SU-DHL-6 (cell line): ENCODE results near the gene SPG7.

Experiments used
- EZH2phosphoT487 ChIP-seq: fragments of 200-600 bp; sonication (generic), shearing (Covaris generic); conservative IDR thresholded peaks from 2 replicates; pipeline ENCODE4 v1.6.1; 2018; ENCODE audit warnings: mild to moderate bottlenecking, antibody characterized with exemption, low read length, moderate library complexity, mixed read lengths
- TF ChIP-seq, protein P1 (sequence below): fragments of 200-600 bp; sonication (generic); IDR thresholded peaks from one replicate; pipeline ENCODE4 v1.5.1; 2017; ENCODE audit warnings: antibody characterized with exemption, mild to moderate bottlenecking, low read length, moderate library complexity; ENCODE audit not compliant: insufficient read depth, poor library complexity, severe bottlenecking

DNA sequence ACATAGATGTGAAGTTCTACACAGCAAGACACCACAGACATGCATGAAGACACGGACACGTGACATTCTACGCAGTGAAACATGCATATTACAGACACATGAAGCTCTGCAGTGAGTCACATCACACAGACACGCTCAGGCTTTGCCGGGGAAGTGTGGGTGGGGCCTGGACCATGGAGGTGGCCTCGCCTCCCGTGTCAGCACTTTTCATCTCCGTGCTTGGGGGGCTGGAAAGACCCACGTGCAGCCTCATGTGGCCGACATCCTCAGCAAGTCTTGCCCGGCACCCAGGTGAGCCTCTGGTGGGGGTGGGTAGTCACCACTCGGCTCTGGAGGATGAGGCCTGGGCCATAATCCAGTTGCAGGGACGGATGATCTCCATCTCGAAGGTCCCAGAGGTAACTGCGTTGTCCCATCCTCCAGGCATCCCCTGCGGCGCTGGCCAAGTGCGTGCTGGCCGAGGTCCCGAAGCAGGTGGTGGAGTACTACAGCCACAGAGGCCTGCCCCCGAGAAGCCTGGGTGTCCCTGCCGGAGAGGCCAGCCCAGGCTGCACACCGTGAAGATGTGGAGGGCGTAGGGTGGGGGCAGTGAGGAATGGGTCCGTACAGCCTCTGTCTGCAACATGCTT lies 88.0 kb downstream of the SPG7 start:
- TF ChIP-seq, protein P1, sequence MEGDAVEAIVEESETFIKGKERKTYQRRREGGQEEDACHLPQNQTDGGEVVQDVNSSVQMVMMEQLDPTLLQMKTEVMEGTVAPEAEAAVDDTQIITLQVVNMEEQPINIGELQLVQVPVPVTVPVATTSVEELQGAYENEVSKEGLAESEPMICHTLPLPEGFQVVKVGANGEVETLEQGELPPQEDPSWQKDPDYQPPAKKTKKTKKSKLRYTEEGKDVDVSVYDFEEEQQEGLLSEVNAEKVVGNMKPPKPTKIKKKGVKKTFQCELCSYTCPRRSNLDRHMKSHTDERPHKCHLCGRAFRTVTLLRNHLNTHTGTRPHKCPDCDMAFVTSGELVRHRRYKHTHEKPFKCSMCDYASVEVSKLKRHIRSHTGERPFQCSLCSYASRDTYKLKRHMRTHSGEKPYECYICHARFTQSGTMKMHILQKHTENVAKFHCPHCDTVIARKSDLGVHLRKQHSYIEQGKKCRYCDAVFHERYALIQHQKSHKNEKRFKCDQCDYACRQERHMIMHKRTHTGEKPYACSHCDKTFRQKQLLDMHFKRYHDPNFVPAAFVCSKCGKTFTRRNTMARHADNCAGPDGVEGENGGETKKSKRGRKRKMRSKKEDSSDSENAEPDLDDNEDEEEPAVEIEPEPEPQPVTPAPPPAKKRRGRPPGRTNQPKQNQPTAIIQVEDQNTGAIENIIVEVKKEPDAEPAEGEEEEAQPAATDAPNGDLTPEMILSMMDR, result no peak
- no peak for TF ChIP-seq EZH2phosphoT487
